Ammon's horn (tissue), 1 donor: ENCODE measurements around the gene CNTNAP4.

ENCODE experiments used
- DNase-seq: peaks from one replicate; pipeline ENCODE4 v3.0.0-alpha.2; 2016; ENCODE audit warnings: low spot score

The CNTNAP4 gene

DNA sequence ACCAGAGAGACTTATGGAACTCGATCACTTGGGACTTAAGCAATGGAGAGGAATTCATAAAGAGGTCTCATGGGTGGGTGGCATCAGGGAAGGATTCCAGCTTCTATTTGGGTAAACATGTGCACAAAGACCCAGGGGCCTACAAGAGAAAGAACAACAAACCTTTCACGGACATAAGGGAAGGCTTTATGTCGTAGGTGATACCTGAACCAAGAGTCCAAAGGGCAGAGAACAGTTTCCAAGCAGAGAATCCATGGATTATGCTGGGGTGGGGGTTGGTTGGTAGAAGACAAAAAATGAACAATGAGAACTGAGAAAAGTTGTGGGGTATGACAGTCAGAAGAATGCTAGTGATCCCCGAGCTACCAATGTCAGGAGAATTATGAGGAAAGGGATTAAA lies 119.8 kb downstream of the CNTNAP4 start:
- no peak for DNase-seq

GRCh38 chr16:76409706-76410105 lies 132.5 kb downstream of the CNTNAP4 start:
- DNase-seq, result no peak

DNA sequence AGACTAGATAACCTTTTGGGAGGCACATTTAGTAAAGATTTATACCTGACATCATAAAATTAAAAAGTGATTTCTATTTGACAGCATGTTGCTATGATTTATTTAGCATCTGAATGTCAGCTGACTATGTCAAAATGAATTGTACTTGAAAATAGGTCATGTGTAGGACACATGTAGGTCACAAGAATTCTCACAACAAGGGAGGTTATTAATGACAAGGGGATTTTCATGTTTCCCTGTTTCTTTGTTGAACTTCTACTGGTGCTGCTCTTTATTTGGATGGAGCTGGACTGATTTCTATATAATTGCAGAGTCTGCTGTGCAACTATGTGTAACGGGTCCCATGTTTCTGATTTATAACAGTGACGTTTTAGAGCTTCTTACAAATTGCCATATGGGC lies 144.4 kb downstream of the CNTNAP4 start:
- no peak for DNase-seq

GRCh38 chr16:76428858-76429257 lies 151.7 kb downstream of the CNTNAP4 start:
- DNase-seq, result no peak

DNA sequence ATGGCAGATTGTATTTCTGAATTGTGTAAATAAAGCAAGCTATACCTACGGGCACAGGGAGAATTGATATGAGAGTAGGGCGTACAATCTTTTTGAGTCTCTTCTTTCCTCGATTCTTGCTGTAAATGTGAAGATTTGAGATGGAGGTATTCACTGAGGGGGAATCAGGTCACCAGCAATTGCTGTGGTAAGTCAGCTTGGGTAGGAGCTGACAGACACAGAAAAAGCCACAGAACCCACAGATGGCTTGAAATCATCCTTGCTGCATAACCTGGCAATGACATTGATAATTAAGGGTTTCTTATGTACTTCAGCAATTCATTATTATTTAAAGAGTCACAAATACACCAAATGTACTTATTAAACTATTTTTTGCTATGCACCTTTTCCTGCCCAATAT lies 164.2 kb downstream of the CNTNAP4 start:
- DNase-seq, result no peak

- no peak for DNase-seq
Observed at GRCh38 chr16:76441876-76442275, 164.7 kb downstream of the CNTNAP4 start.

DNA sequence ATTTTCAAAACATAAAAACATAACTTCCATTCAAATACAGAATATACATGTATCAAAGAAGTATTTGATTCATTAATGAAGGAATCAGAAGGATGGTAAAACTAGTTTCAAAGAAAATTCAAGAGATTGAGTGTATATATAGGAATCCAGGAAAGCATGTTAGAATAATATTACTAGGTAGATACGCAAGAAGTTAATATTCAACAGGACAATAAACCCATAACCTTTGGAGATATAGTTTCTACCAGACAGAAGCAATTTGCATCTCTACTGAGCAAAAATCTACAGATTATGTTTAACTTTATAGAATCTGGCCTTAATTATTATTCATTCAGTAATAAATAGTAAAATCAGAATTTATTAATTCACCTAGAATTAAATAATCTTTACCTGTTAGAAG lies 166.8 kb downstream of the CNTNAP4 start:
- no peak for DNase-seq

DNA sequence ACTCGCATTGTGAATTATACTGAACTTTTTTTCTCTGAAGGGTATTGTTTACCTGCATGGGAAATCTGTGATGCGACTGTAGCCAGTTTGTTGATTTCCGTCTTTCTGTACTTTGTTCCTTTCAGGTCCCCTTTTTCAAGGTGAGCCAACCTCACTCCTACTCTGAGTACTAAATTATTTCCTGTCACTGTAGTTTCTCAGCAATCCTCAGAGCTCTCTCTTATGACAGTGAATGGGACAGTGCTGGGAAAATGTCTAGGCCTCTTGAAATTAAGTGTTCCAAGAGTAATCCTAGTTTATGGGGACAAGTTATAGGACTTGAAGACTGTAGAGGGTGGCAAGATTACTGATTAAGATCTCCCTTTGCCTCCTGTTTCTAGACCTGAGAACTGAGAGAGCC lies 167.6 kb downstream of the CNTNAP4 start:
- DNase-seq, result no peak

GRCh38 chr16:76445815-76446214 lies 168.6 kb downstream of the CNTNAP4 start:
- DNase-seq, result no peak

DNA sequence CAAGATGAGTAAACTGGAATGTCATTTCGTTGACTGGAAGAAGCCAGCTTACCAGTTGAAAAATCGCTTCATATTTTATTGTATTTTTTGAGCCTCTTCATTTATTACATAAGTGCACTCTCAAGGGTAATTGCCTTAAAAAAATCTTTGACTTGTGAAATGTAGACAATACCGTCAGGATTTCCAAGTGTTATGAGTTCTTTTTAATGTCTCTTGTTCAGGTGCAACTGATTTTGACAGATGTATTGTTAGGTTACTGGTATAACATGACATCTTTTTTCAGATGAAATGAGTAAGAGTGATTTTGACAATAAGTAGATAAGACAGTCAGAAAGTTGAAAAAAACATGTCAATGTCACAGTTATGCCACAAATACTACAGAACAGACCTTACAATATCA lies 169.1 kb downstream of the CNTNAP4 start:
- no peak for DNase-seq

- no peak for DNase-seq
Observed at GRCh38 chr16:76450890-76451289, 173.7 kb downstream of the CNTNAP4 start.

DNA sequence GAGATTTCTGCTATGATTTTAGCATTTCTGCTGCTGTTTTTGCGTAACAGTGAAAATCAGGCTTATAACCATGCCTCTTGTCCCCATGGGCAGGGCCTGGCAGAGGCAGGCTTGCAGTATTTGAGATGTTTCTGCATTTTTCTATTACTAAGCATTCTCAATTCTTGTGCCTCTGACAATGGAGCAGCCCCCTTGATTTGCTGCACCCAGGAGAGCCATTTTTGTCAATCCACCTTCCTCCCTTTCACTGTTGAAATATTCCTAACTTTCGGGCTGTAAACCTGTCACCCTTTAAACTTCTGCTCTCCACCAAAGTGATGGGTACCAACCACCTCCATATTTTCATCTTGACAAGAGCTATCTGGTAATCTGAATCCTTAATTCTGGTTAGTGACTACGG lies 178.1 kb downstream of the CNTNAP4 start:
- no peak for DNase-seq

DNA sequence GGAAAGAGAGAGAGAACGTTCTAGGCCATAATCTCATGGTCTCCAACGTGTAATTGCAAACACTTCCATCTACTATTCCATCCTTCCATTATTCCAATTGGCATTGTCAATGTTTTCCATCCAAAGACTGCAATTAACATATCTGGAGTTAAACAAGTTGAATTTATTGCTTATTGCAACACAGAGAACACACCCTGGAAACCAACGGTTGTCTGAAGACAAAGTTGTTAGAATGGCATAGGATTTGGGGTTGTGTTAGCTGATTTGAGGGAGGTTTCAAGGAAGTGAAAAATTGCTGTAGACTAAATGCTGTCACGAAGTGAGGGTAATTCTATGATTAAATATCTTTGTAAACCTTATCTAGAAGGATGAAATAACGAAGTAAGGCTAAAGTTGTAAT lies 178.8 kb downstream of the CNTNAP4 start:
- DNase-seq, result no peak

DNA sequence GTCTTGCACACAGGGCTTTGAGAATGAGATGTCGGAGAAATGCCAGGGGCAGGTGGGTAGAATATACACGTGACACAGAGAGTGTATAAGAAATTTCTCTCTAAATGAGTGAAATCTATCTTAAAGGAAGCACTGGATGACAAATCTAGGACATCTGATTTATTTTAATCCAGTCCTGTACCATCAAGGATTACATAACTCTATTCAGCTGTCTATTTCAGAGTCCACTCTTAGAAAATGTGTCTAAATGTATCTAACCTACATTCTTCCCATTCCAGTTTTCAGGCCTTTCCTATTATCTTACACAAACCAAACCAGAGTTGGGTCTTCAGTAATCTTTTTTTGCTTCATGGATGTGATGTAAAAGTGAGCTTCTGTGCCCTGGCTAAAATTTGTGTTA lies 181.9 kb downstream of the CNTNAP4 start:
- DNase-seq, result no peak

DNA sequence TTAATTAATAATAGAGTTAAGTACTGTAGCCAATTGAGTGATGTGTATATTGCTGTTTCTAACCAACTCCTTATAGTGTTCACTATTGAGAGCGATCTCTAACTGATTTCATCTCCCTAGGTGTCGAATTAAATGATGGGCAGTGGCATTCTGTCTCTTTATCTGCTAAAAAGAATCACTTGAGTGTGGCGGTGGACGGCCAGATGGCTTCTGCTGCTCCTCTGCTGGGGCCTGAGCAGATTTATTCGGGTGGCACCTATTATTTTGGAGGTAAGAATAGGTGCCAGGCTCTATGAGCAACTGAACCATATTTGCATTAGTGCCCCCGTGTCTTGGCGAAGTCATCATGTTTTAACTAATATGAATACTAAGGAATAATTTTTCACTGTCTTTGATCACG lies 184.6 kb downstream of the CNTNAP4 start:
- DNase-seq, result no peak

DNA sequence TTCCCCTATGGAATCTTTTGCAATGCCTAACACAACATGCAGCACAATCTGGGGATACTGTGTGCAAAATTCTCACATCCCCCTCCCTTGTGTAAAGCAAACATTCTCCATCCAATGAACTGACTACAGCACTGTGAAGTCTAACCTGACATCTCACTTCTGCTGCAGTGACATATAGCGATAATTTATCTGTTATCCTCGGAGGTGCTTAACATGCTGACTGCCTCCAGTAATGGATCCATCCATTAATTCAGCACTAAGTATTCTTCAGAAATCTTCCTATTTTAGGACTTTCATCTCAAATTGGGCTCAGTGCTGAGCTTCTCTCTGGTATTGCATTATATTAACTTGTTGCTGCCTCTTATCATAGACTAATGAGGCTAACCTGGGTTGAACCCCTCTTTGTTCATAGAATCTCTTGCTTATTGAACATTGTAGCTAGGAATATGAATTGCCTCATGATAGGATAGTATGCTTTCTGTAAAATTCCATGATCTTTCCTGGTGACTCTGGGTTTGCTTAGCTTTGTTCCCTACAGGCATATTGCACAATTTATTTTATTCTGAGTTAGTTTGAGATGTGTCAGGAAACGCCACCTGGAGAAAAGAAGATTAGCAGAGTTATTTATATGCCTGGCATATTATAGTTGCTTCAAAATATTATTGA lies 187.9 kb downstream of the CNTNAP4 start:
- DNase-seq, result no peak

- DNase-seq, result no peak
Observed at GRCh38 chr16:76466871-76467270, 189.7 kb downstream of the CNTNAP4 start.

- DNase-seq, result no peak
Observed at GRCh38 chr16:76474048-76474447, 196.8 kb downstream of the CNTNAP4 start.

DNA sequence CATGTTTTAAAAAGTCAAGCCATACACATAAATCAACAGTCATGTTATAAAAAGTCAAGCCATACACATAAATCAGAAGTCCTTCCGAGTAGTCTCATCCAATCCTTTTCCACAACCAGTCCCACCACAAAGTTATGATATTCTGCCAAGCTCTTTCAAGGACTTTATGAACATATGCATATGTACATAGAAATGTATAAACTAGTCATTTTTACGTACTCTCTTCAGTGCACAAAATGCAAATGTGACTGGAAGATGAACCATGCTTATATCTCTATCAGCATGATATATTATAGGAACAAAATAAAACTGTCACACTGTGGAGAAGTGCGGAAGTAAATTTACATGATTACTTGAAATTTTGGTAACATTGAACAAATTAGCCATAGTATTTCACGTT lies 200.9 kb downstream of the CNTNAP4 start:
- DNase-seq, result no peak

DNA sequence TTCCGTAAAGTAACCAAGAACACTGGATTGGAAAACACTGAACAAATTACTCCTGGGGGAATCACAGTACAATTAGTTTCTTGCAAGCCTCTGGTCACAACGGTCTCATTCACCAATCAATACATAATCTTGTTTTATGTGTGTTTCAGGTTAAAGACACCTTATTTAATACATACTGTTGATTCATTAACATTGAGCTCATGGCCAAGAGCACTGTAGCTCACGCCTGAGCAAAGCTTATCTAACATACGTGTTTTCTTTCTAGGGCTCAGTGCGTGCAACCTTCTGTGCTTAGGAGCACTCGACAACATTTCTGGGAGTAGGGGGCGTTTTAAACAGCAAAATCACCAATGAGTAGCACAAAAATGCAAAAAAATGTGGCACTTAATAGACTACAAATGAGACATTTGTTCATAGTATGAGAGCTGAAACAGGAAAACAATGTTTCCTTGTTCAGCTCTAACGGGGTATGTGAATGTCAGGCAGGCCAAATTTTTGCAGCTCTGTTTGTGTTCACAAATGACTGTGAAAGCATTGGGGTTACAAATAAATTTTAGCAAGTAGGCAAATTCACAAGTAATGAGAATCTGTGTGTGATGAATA lies 206.2 kb downstream of the CNTNAP4 start:
- DNase-seq, result peak; percentile 73

DNA sequence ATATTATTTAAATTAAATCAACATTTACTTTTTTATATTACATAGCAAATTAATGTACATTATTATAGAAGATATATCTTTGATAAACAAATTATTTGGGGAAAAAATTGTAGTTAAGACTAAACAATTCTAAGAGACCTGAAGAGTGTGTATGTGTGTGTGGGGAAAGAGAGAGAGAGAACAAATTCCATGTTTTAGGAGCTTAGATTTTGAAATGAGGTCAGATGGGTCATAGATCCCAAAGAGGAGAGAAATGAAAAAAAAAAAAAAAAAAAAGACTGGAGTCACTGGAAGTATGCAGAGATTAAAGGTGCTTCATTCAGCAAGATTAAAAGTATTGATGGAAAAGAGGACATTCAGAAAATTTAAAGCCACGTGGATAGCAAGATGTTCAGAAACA lies 206.8 kb downstream of the CNTNAP4 start:
- DNase-seq, result no peak

GRCh38 chr16:76486740-76487139 lies 209.5 kb downstream of the CNTNAP4 start:
- DNase-seq, result no peak

DNA sequence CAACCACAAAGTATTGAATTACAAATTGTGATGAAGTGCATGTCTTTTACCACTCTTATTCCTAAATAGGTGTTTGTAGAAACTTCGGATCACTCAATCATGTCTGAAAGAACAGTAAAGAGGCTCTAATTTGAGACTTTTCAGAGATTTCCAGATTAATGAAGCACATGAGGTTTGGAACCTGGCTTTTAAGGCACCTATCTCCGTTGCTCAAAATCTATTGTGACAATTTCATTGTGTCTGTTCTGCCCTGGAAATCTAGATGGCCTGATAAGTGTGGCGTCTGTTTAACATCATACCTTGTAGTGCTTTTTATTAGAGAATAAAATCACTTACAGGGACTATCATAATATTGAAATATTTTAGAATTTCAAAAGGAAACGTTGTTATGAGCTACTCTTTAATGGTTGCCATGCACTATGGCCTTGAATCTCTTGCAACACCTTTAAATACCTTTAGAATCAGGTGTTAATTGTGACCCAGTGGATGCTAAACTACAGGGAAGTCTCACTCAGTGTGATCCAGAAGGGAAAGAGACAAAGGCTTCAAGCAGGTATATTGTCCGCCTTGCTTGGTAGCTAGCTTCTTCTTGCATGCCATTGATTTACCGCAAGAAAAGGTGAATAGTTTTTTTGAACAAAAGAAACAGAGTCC lies 210.3 kb downstream of the CNTNAP4 start:
- DNase-seq, result no peak

DNA sequence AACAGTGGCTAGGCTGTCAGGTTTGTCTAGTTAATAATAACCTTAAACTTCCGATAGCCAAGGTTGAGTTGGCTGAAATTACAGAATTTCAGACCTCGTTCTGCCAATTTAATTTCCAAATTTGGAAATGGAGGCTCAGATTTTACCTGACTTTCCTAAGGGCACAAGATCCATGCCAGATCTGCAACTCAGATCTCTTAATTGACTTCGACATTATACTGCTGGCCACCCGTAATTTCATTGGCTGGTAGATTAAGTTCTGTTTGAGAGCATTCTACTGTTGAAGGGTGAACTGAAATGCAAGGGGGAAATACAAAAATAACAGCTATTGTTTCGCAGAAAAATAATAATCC lies 210.8 kb downstream of the CNTNAP4 start:
- DNase-seq, result no peak
